Heart left ventricle (tissue), 16 donors: ENCODE measurements around the gene TRIM32. TPM values are rescaled to one million over a fixed set of nuclear protein-coding genes. Genes with fewer than 3 reads are reported as not detected.

ENCODE experiments used
- ATAC-seq, 4 donors: fragments of 200-7000 bp; cut with Tn5 transposase; one replicate each; pipeline ENCODE4 v1.9.1; 2020 to 2022; ENCODE audit warnings: moderate library complexity in 4 of 4, mild to moderate bottlenecking in 3 of 4, moderate number of reproducible peaks in 1 of 4
- DNase-seq, 5 donors: peaks; one replicate each; pipeline ENCODE4 v3.0.0-alpha.2; 2020
- H3K27ac ChIP-seq, 12 donors: fragments of 200-600 bp; sonication (generic) in 4 of 12; one replicate each; pipeline versions ENCODE4 v1.5.0 to v1.8.0; 2016 to 2022; ENCODE audit warnings: mild to moderate bottlenecking in 2 of 12
- H3K27me3 ChIP-seq, 9 donors: fragments of 200-600 bp; sonication (generic) in 2 of 9; one replicate each; pipeline versions ENCODE4 v1.5.1 to v1.8.0; 2016 to 2022; ENCODE audit warnings: mild to moderate bottlenecking in 3 of 9
- H3K36me3 ChIP-seq, 9 donors: fragments of 200-600 bp; sonication (generic) in 2 of 9; one replicate each; pipeline versions ENCODE4 v1.5.0 to v1.8.0; 2018 to 2022; ENCODE audit warnings: mild to moderate bottlenecking in 2 of 9
- H3K4me1 ChIP-seq, 12 donors: fragments of 200-600 bp; sonication (generic) in 4 of 12; one replicate each; pipeline versions ENCODE4 v1.5.0 to v1.8.0; 2016 to 2022; ENCODE audit warnings: mild to moderate bottlenecking in 3 of 12
- H3K4me3 ChIP-seq, 12 donors: fragments of 200-600 bp; sonication (generic) in 4 of 12; one replicate each; pipeline versions ENCODE4 v1.5.0 to v1.8.0; 2017 to 2022; ENCODE audit warnings: mild to moderate bottlenecking in 9 of 12, moderate library complexity in 4 of 12
- H3K9me3 ChIP-seq, 12 donors: fragments of 200-600 bp; sonication (generic) in 4 of 12; one replicate each; pipeline versions ENCODE4 v1.5.0 to v1.8.0; 2016 to 2022; ENCODE audit warnings: mild to moderate bottlenecking in 1 of 12
- POLR2A ChIP-seq, 2 donors: fragments of 450-650 bp; IDR thresholded peaks; one replicate each; pipeline ENCODE4 v1.6.1; 2017; ENCODE audit warnings: antibody characterized with exemption in 2 of 2, mild to moderate bottlenecking in 2 of 2, moderate library complexity in 2 of 2
- WGBS, 4 donors: extraction: QIAGEN DNeasy Blood & Tissue Kit in 2 of 4; methylation state at CpG; one replicate each; pipeline versions ENCODE4 v1.1.5 to v1.1.7; 2013 to 2018; 5-methylcytosine and 5-hydroxymethylcytosine counted together
- intact Hi-C, 10 donors: fragments of 100-400 bp; cut with DNase I; formaldehyde crosslinking; loops; one replicate each; pipeline versions ENCODE4 v1.11.1 to v1.14.2; 2022
- polyA plus RNA-seq, 2 donors: library from polyadenylated mRNA; stranded (reverse); fragments of 200-250 nt; gene quantifications; one replicate each; pipeline ENCODE4 v1.2.3, GENCODE V29; 2013
- total RNA-seq, 9 donors: library from RNA; depleted of rRNA in 2 of 9; stranded (reverse); fragments of >200 nt in 2 of 9; fragmentation: NEBNext Ultra II Directional in 3 of 9; extraction: Animal tissue kit (Norgen Biotek cat#: 25700) in 3 of 9; gene quantifications; one replicate each; pipeline versions ENCODE4 v1.1.0 to v1.2.4, GENCODE V29; 2016 to 2023
- TF ChIP-seq, protein P1 (sequence below), 12 donors: fragments of 200-600 bp; sonication (generic) in 4 of 12; IDR thresholded peaks; one replicate each; pipeline versions ENCODE4 v1.5.0 to v1.8.0; 2018 to 2022; ENCODE audit warnings: antibody characterized with exemption in 12 of 12, mild to moderate bottlenecking in 5 of 12
- donor health status: ischemic (EF 13 %, LVEDD 7.1; RV severe dilation, severe dysfunction).
- donor health status: healthy with polysubstance abuse.
- donor health status: DM: no; HTN: yes; CAD: no.
- donor health status: DM: no; HTN: no; CAD: no.
- donor health status: ischemic (EF 25% LVEDD 6.9; RV normal size, moderate dysfunction).
- donor health status: ischemic (EF 25% LVEDD 5.7; RV mildly dilated, moderate dysfunction).
- donor health status: healthy.
- donor health status: DM: yes; HTN: yes; CAD: no.
- donor health status: ischemic (EF 35%, LVEDD 5.7; RV mildly dilated, moderate dysfunction).
- donor health status: nonischemic (EF 11% LVEDD 7.7; RV severe dilation, severe dysfunction).
- donor health status: DM: yes; HTN: yes; CAD: no.
- donor health status: PGD.
- donor health status: ischemic (EF 29% LVEDD 5.4; RV normal size, mild dysfunction).
- donor health status: nonischemic (EF 23%, LVEDD 6.1; RV moderate dilation, normal function).

The TRIM32 gene
- total and polyA plus RNA-seq, 11 donors: 3.3 to 17.9 (median 15.1) TPM

DNA sequence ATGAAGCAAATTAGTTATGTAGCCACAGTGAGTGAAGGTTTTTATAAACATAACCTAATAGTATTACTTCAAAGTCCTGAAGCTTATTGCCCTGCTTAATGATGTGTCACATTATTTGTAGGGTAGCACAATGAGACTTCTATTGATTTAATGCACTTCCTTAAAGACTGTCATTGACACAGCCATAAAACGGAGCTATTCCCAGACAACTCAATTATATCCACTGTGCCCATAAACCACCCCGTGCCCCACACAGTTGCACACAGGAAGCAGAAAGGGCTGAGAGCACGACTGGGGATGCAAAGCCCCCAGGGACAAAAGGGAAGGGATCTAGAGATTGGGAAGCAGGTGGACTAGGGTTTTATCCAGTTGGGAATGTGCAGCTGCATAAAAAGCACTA is 37.0 kb downstream of the TRIM32 start:
- Histone ChIP-seq H3K36me3 (no peaks in the 10 kb centered on the region), H3K27ac (no peak overlapping the region), H3K4me1 (no peaks in the 10 kb centered on the region), H3K4me3 (no peak overlapping the region), H3K9me3 (no peaks in the 10 kb centered on the region), H3K27me3 (no peaks in the 10 kb centered on the region)
- intact Hi-C loops: no loop called here
- no peak for TF ChIP-seq POLR2A (IDR thresholded peaks at IDR 0.05)
- TF ChIP-seq, protein P1, sequence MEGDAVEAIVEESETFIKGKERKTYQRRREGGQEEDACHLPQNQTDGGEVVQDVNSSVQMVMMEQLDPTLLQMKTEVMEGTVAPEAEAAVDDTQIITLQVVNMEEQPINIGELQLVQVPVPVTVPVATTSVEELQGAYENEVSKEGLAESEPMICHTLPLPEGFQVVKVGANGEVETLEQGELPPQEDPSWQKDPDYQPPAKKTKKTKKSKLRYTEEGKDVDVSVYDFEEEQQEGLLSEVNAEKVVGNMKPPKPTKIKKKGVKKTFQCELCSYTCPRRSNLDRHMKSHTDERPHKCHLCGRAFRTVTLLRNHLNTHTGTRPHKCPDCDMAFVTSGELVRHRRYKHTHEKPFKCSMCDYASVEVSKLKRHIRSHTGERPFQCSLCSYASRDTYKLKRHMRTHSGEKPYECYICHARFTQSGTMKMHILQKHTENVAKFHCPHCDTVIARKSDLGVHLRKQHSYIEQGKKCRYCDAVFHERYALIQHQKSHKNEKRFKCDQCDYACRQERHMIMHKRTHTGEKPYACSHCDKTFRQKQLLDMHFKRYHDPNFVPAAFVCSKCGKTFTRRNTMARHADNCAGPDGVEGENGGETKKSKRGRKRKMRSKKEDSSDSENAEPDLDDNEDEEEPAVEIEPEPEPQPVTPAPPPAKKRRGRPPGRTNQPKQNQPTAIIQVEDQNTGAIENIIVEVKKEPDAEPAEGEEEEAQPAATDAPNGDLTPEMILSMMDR (IDR thresholded peaks at IDR 0.05): no peak
- ATAC-seq (no peak), DNase-seq (no peak)
- 46 to 70% (median 59%) methylated on average over 3 of the region's 3 CpGs for WGBS, 4 donors

DNA sequence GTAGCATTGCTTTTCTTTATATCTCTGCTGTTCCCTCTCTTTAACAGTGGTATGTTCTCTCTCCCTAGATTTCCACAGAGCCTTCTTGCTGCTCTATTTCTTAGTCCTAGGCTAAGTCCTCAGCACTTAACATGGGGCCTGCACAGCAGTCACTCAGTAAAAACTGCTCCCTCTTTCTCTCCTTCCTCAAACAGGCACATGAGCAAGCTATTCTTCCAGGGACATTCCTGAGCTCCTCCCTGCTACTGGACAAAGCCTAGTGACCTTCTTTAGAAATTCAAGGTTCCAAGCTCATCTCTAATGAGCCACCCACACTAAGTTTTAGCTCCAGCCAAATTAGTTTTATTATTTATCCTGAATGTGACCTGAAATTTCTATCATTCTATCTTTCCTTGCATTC is 39.5 kb downstream of the TRIM32 start:
- Histone ChIP-seq H3K36me3 (no peaks in the 10 kb centered on the region), H3K4me3 (no peak overlapping the region), H3K27me3 (no peaks in the 10 kb centered on the region), H3K27ac (no peak overlapping the region), H3K4me1 (no peaks in the 10 kb centered on the region), H3K9me3 (no peaks in the 10 kb centered on the region)
- DNase-seq: no peak
- ATAC-seq: no peak
- no peak for TF ChIP-seq POLR2A (IDR thresholded peaks at IDR 0.05)
- TF ChIP-seq, protein P1 (IDR thresholded peaks at IDR 0.05): no peak
- intact Hi-C loops: no loop called here

DNA sequence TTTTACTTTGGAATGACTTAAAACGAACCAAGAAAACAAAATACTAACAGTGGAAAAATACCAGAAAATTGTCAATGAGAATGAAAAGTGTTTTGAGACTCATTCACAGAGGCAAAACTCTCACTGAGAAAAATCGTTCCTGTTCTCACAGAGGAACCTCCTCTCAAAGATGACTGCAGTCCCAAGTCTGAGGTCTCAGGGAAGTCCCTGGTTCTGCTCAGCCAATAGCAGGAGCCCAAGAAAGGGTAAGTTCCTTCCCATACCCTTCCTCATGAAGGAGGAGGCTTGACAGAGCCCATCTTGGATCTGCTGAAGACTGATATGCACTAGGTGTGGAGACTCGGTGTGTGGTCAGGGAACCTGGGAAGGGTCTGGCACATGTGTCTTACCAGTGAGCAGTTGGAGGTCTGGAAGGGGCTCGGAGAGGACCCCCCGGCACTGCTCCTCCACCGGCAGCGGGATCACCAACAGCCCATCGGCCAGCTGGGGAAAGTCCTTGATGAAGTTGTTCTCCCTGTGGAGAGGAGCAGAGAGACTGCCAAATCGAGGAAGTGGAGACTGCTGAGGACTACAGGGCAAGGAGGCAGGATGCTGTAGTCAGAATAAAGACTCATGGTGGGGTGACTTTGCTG is 46.0 kb downstream of the TRIM32 start:
- H3K36me3 ChIP-seq: no peaks in the 10 kb centered on the region
- TF ChIP-seq, protein P1 (IDR thresholded peaks at IDR 0.05): no peak
- TF ChIP-seq POLR2A (IDR thresholded peaks at IDR 0.05): no peak
- no peak for DNase-seq
- ATAC-seq: no peak
- no peaks in the 10 kb centered on the region for H3K9me3 ChIP-seq
- WGBS, 4 donors: 72 to 77% (median 73%) methylated on average over 6 to 9 of the region's 9 CpGs
- H3K4me3 ChIP-seq: no peak overlapping the region
- no peaks in the 10 kb centered on the region for H3K27me3 ChIP-seq
- no peaks in the 10 kb centered on the region for H3K4me1 ChIP-seq
- intact Hi-C loops: no loop called here
- no peak overlapping the region for H3K27ac ChIP-seq

DNA sequence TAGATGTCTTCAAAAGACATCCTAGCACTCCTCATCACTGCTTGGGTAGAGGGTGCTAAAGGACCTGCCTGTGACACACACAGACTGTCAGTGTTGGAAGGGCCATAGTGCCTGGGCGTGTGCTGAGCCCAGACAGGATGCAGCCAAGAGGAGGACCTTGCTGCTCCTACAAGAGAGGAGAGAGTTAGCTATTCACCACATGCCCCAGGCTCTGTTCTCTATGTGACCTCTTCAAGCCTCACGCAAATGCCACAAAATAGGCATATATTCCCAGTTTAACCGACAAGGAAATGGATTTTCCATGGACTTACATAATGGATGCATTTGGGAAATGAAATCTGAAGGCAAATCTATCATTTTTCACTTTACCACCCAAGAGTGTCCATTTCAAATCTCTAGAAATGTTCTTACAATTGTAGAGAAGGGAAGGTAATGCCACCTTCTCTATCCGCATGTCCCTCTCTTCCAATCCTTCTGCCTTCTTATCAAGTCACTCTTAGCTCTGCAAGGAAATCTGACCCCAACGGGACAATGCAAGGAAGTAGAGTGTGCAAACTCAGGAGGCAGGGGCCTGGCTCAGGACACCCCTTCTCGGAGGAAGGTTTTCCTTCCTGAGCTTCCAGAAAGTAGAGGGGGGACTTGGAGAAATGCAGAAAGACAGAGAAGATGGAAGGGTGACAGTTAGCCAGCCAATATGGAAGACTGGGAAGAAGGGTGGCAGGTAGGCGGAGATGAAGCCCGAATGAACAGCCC is 49.5 kb downstream of the TRIM32 start:
- intact Hi-C loops: loop anchor here in 9 of 10 donors (1.0 to 5.0 kb wide), 4 partner anchors 122 to 126 kb away; no protein-coding TSS in a partner anchor
- 52 to 53% (median 53%) methylated on average over 8 of the region's 8 CpGs for WGBS, 4 donors
- Histone ChIP-seq H3K27me3 (no peaks in the 10 kb centered on the region), H3K4me3 (no peak overlapping the region), H3K27ac (no peak overlapping the region), H3K4me1 (no peaks in the 10 kb centered on the region), H3K9me3 (no peaks in the 10 kb centered on the region), H3K36me3 (no peaks in the 10 kb centered on the region)
- no peak for TF ChIP-seq POLR2A (IDR thresholded peaks at IDR 0.05)
- TF ChIP-seq, protein P1 (IDR thresholded peaks at IDR 0.05): no peak
- DNase-seq (no peak), ATAC-seq (no peak)
